ENCODE results near the gene ZNF71.

Gene ZNF71

GRCh38 chr19:56637976-56638555 lies 43.0 kb downstream of the ZNF71 start:
- POLR2A ChIA-PET (ENCODE audit: low non-redundant PET) = no interaction called here
- CTCF ChIA-PET = interaction anchor here (0.7 kb wide), 1 partner anchor 261 kb away, joined by 3 read pairs; no protein-coding TSS in a partner anchor
- peak; percentile 38 for DNase-seq (ENCODE audit: low spot score)
- H3K27ac ChIP-seq = no peak overlapping the region
- TF ChIP-seq CTCF (conservative IDR thresholded peaks at IDR 0.05; ENCODE audit: low read depth) = no peak

GRCh38 chr19:56639217-56639616 lies 44.1 kb downstream of the ZNF71 start:
- ChIA-PET POLR2A (ENCODE audit: low non-redundant PET) (no interaction called here), CTCF (no interaction called here)
- no peak overlapping the region for H3K27ac ChIP-seq
- TF ChIP-seq CTCF (conservative IDR thresholded peaks at IDR 0.05; ENCODE audit: low read depth) = no peak
- DNase-seq (ENCODE audit: low spot score) = no peak

GRCh38 chr19:56642711-56643459 lies 47.8 kb downstream of the ZNF71 start, which contains the start of gene SMIM17:
Gene SMIM17, plus strand, starts transcription at chr19:56643159. Its CDS starts 2,509 bp downstream, at chr19:56645668.
- CTCF ChIA-PET = no interaction called here
- no peak for DNase-seq (ENCODE audit: low spot score)
- H3K27ac ChIP-seq = no peak within 1 kb of the TSS
- no peak for TF ChIP-seq CTCF (conservative IDR thresholded peaks at IDR 0.05; ENCODE audit: low read depth)
- POLR2A ChIA-PET (ENCODE audit: low non-redundant PET) = no interaction called here

GRCh38 chr19:56643460-56643955 lies 48.4 kb downstream of the ZNF71 start:
- H3K27ac ChIP-seq = no peak overlapping the region
- ChIA-PET CTCF (no interaction called here), POLR2A (ENCODE audit: low non-redundant PET) (no interaction called here)
- no peak for DNase-seq (ENCODE audit: low spot score)
- no peak for TF ChIP-seq CTCF (conservative IDR thresholded peaks at IDR 0.05; ENCODE audit: low read depth)

GRCh38 chr19:56654151-56654550 lies 59.0 kb downstream of the ZNF71 start:
- ChIA-PET CTCF (no interaction called here), POLR2A (ENCODE audit: low non-redundant PET) (no interaction called here)
- no peak for DNase-seq (ENCODE audit: low spot score)
- no peak overlapping the region for H3K27ac ChIP-seq
- TF ChIP-seq CTCF (conservative IDR thresholded peaks at IDR 0.05; ENCODE audit: low read depth) = no peak

GRCh38 chr19:56660381-56661107 lies 65.4 kb downstream of the ZNF71 start:
- POLR2A ChIA-PET (ENCODE audit: low non-redundant PET) = no interaction called here
- TF ChIP-seq CTCF (conservative IDR thresholded peaks at IDR 0.05; ENCODE audit: low read depth) = no peak
- no peak for DNase-seq (ENCODE audit: low spot score)
- CTCF ChIA-PET = no interaction called here
- no peak overlapping the region for H3K27ac ChIP-seq

Measured in RWPE1 (cell line).